ENCODE results near the gene TMEM127.

GRCh38 chr2:96262306-96262705 lies 3.5 kb downstream of the TMEM127 start:
- no peak for TF ChIP-seq CTCF (IDR thresholded peaks at IDR 0.05)
- no peak for TF ChIP-seq POLR2A (IDR thresholded peaks at IDR 0.05)
